Ishikawa (cell line): ENCODE measurements around the gene IRF2BPL.

Source experiments
- CEBPB ChIP-seq: IDR thresholded peaks from 2 replicates; pipeline ENCODE4 v1.6.1; 2012
- CREB1 ChIP-seq: IDR thresholded peaks from 2 replicates; pipeline ENCODE4 v1.6.1; 2012; ENCODE audit warnings: low read depth
- EGR1 ChIP-seq: IDR thresholded peaks from 2 replicates; pipeline ENCODE4 v1.6.1; 2012
- EP300 ChIP-seq: IDR thresholded peaks from 2 replicates; pipeline ENCODE4 v1.6.1; 2012; ENCODE audit warnings: borderline replicate concordance
- FOXM1 ChIP-seq: IDR thresholded peaks from 2 replicates; pipeline ENCODE4 v1.6.1; 2012; ENCODE audit warnings: low read depth, borderline replicate concordance
- MAX ChIP-seq: IDR thresholded peaks from 2 replicates; pipeline ENCODE4 v1.6.1; 2012
- NFIC ChIP-seq: IDR thresholded peaks from 2 replicates; pipeline ENCODE4 v1.6.1; 2012
- RAD21 ChIP-seq: IDR thresholded peaks from 2 replicates; pipeline ENCODE4 v1.6.1; 2012; ENCODE audit warnings: low read depth
- REST ChIP-seq: IDR thresholded peaks from 2 replicates; pipeline ENCODE4 v1.6.1; 2012; ENCODE audit warnings: low read depth, mild to moderate bottlenecking
- TAF1 ChIP-seq: IDR thresholded peaks from 2 replicates; pipeline ENCODE4 v1.6.1; 2012; ENCODE audit warnings: low read depth, mild to moderate bottlenecking
- TCF12 ChIP-seq: IDR thresholded peaks from 2 replicates; pipeline ENCODE4 v1.6.1; 2012; ENCODE audit warnings: low read depth
- TEAD4 ChIP-seq: IDR thresholded peaks from 2 replicates; pipeline ENCODE4 v1.6.1; 2012
- USF1 ChIP-seq: IDR thresholded peaks from 2 replicates; pipeline ENCODE4 v1.6.1; 2012
- YY1 ChIP-seq: IDR thresholded peaks from 2 replicates; pipeline ENCODE4 v1.6.1; 2012; ENCODE audit warnings: low read depth
- ZBTB7A ChIP-seq: IDR thresholded peaks from 2 replicates; pipeline ENCODE4 v1.6.1; 2012; ENCODE audit warnings: low read depth

The IRF2BPL gene

GRCh38 chr14:76995279-76996035 is 33.1 kb downstream of the IRF2BPL start:
- TF ChIP-seq NFIC (no peak), MAX (no peak), YY1 (no peak), REST (no peak), TCF12 (no peak), EGR1 (no peak), CEBPB (no peak), TAF1 (no peak), FOXM1 (no peak), EP300 (no peak), TEAD4 (no peak), CREB1 (no peak), RAD21 (no peak), ZBTB7A (no peak), USF1 (no peak)

GRCh38 chr14:76993752-76994151 is 34.8 kb downstream of the IRF2BPL start:
- TF ChIP-seq EGR1 (no peak), CEBPB (no peak), EP300 (no peak), CREB1 (no peak)

GRCh38 chr14:76990084-76990483 is 38.4 kb downstream of the IRF2BPL start:
- TF ChIP-seq EGR1 (no peak), CREB1 (no peak), TEAD4 (no peak), YY1 (no peak), RAD21 (no peak), EP300 (no peak), REST (no peak), CEBPB (no peak), MAX (no peak), USF1 (no peak), FOXM1 (no peak), ZBTB7A (no peak), TAF1 (no peak), NFIC (no peak), TCF12 (no peak)

- TF ChIP-seq USF1 (no peak), RAD21 (no peak), YY1 (no peak), CEBPB (no peak), EP300 (no peak), TCF12 (no peak), CREB1 (no peak), FOXM1 (no peak), TEAD4 (no peak), NFIC (no peak), MAX (no peak), REST (no peak), TAF1 (no peak), EGR1 (no peak), ZBTB7A (no peak)
These were observed 40.5 kb downstream of the IRF2BPL start for GRCh38 chr14:76987956-76988520.
